ENCODE data around the gene PPP1R17.

Gene PPP1R17

GRCh38 chr7:31687024-31687748, at the start of gene PPP1R17:
PPP1R17 (plus strand) TSS chr7:31687215; CDS start chr7:31692442, 5,227 bp downstream.
- DNase-seq (ENCODE audit: low read depth in 2 of 2): no peak

- DNase-seq (ENCODE audit: low read depth in 2 of 2): no peak
Observed at GRCh38 chr7:31640381-31640780, 46.6 kb upstream of the PPP1R17 start.

- no peak for DNase-seq (ENCODE audit: low read depth in 2 of 2)
Observed at GRCh38 chr7:31642681-31643115, 44.3 kb upstream of the PPP1R17 start.

- DNase-seq (ENCODE audit: low read depth in 2 of 2): no peak
Observed at GRCh38 chr7:31646942-31647341, 40.1 kb upstream of the PPP1R17 start.

- DNase-seq (ENCODE audit: low read depth in 2 of 2): no peak
Observed at GRCh38 chr7:31647511-31647910, 39.5 kb upstream of the PPP1R17 start.

DNA sequence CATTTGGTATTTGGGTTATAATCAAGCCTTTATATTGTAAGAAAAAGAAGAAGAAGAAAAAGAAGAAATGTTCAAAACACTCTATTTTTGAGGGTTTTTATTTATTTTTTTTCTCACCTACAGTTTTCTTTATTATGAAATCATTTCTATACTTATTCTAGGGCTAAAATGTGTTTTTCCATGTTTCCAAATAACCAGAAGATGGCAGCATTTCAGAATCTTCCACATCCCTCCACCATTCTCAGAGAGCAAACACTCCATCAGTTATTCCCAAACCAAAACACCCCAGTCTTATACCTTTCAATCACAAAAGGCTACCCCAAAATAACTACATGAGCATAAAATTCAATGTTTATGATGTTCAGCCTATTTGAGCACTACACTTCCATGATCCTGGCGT, 38.7 kb upstream of the PPP1R17 start:
- no peak for DNase-seq (ENCODE audit: low read depth in 2 of 2)

- DNase-seq (ENCODE audit: low read depth in 2 of 2): no peak
Observed at GRCh38 chr7:31648880-31649279, 38.1 kb upstream of the PPP1R17 start.

- no peak for DNase-seq (ENCODE audit: low read depth in 2 of 2)
Observed at GRCh38 chr7:31651234-31652062, 35.6 kb upstream of the PPP1R17 start.

GRCh38 chr7:31652063-31652326, 35.0 kb upstream of the PPP1R17 start:
- no peak for DNase-seq (ENCODE audit: low read depth in 2 of 2)

DNA sequence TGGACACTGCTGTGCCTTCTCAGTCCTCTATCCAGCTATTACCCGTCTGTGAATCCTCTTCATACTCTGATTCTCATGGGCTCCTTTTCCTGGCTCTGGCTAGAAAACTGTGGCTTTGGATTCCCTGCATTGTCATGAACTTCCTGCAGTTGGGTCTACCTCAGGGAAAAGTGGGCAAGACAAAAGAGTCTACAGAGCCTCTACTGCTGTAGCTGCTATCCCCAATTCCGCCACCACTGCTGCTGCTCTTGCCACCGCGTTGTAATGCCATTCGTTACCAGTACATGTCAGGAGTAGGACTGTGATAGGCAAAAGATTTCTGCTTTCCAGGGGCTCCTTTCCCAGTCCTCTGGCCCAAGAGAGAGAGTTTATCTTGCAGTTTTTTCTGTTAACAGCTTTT, 23.9 kb upstream of the PPP1R17 start:
- DNase-seq (ENCODE audit: low read depth in 2 of 2): no peak

DNA sequence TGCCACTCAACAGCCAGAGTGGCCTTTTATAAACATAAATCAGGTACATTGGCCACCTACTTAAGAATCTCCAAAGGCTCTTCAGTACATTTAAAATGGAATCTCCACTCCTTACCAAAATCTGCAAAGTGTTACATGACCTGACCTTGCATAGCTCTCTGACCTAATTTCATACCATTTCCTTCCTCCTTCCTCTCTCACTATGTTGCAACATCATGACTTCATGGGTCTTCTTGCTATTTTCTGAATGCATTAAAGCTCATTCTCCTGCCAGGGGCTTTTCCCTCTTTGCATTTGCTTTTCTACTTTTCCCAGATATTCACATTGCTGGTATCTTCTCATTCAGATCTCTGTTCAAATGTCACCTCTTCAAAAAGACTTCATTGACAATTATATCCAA, 22.1 kb upstream of the PPP1R17 start:
- no peak for DNase-seq (ENCODE audit: low read depth in 2 of 2)

- no peak for DNase-seq (ENCODE audit: low read depth in 2 of 2)
Observed at GRCh38 chr7:31665546-31665945, 21.5 kb upstream of the PPP1R17 start.

DNA sequence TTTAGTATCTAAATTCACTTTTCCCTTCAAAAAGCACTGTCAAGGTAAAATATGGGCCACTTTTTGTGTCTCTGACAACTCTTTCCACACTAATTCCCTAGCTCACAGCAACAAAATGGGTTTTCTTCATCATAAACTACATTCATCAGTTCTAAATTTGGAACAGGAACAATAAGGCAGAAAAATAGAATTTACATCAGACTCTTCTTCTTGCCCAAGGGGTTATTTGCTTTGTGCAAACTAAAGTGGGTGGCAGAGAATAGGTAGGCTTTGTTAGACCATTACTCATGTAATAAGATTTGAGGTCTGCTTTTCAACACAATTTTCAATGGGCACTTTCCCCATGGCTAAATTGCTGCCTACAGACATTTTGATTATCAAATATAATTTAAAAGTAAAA, 17.6 kb upstream of the PPP1R17 start:
- no peak for DNase-seq (ENCODE audit: low read depth in 2 of 2)

DNA sequence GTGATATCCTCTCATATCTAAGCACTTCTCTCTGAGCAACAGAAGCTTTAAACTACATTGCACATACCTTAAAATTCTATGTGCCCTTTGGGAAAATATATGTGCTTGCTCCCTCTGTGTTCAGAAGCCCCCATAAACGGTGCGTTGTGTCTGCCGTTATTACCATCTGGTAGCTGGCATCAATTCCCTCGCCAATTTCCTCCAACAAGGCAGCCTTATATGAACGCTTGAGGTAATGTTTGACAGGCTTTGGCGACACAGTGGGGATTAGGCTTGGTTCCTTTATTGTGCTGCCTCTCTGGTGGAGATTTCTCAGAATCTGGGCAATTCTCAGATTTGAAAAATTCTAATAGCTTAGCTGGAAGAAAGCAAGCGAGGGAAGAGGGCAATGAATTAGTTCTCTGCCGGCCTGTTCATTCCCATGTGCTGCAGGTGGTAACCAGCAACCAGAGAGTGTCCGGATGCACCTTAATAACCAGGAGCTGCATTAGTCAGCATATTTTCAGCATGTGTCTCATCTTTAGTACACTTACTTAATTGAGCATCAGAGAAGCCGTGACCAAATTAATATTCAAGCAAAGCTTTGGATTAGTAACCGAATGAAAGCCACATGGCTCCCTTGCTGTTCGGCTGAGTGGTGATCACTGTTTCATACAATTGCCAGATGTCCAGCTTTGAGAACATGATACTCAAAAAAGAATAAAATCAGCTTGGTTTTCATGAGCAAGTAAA, 7.3 kb upstream of the PPP1R17 start:
- DNase-seq (ENCODE audit: low read depth in 2 of 2): no peak

- no peak for DNase-seq (ENCODE audit: low read depth in 2 of 2)
Observed at GRCh38 chr7:31683445-31684225, 3.4 kb upstream of the PPP1R17 start.

DNA sequence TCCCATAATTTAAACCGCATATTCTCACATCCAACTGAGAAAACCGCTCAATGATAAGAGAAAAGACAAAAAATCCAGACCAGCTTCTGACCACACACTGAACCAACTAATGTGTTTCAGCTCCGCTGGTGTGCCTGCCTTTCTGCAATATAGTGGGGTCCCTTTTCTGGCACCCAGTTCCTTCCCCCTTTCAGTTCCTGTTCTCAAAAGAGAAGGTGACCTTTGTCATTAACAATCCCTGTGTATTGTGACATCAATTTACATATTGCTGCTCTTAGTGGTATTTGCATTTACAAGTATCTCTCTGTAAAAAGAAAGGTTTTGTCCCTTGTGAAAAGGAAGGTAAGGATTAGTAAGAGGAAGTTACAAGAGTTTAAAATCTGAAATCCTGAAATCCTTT, 1.4 kb downstream of the PPP1R17 start:
- no peak for DNase-seq (ENCODE audit: low read depth in 2 of 2)

GRCh38 chr7:31688996-31689395, 2.0 kb downstream of the PPP1R17 start:
- no peak for DNase-seq (ENCODE audit: low read depth in 2 of 2)

GRCh38 chr7:31690935-31691334, 3.9 kb downstream of the PPP1R17 start:
- DNase-seq (ENCODE audit: low read depth in 2 of 2): no peak

DNA sequence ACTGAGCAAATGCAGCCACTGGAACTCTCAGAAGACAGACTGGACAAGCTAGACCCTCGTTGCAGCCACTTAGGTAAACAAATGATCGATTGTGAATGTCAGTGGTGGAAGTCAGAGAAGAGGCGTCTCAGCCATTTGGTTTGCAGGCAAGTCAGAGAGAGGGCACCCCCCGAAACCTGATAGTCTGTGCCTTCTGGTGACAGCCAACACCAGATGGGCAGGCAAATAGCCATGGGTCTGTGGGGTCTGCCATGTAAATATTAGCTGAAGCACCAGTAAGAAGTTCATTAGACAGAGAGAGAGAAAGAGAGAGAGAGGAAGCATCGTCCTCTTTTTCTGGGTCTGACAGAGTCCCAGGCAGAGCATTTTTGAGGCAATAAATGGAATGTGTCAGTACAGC, 5.4 kb downstream of the PPP1R17 start:
- DNase-seq (ENCODE audit: low read depth in 2 of 2): no peak

DNA sequence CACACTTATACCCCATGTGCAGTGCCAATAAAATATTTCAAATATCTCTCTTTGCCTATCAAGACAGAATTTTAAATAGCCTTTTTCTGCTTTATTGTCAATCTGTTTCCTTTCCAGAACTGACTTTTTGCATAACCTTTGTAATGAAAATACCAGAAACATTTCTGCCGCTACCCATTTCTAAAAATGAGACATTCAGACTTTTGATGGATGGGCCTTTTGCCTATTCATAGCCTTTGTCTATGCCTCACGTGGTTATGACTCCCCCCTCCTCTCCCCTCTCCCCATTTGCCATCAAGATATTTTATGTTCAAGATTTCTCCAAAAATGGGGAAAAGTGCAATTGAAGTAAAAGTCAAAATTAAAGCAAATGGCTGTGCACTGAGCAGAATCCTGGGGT, 5.9 kb downstream of the PPP1R17 start:
- DNase-seq (ENCODE audit: low read depth in 2 of 2): no peak

DNA sequence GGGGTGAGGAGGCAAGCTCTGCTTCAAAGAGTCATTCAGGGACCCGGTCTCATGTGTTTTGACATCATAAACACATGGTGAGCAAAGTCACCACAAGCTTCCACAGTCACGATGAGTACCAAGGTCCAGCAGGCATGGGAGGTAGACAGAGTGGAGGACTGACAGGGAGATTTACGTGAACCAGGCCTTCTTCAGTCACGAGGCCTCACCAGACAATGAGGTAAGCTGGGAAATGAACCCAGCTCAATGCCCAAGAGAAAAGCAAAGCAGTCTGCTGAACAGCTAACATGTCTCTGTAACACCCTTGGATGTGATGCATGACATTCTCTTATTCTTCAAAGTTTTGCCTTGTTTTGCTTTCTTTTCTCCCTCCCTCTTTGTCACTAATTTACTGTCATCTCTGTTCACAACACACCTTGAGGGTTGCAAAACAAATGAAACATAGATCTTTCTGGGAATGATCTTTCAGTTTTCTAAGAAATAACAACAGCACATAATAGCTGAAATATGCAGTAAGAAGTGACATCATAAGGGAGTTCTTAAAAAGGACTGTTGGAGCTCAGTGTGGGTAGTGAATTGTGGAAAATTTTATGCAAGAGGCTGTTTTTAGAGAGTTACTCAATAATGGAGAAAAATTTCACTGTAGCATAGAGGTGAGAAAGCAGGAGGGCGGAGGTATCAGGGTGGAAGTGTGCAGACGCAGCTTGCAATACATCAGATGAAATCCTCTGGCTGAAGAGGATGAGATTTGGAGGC, 9.0 kb downstream of the PPP1R17 start:
- DNase-seq (ENCODE audit: low read depth in 2 of 2): no peak

Data from stimulated activated CD4-positive, alpha-beta T cell treated with anti-CD3 and anti-CD28 coated beads, Interleukin-15, amount 100 ng/mL, for 48 hours (primary cell).